HFFc6 (cell line): ENCODE measurements around the gene LHPP. TPM values are rescaled to one million over a fixed set of nuclear protein-coding genes. Genes with fewer than 3 reads are reported as not detected.
A peak's percentile ranks its signal among the peaks of the same experiment; 100 is the strongest.

Source experiments
- DNase-seq: peaks from one replicate; pipeline ENCODE4 v3.0.0-alpha.2; 2018
- H3K27ac Mint-ChIP-seq: 2 replicates; pipeline ENCODE4 v1.8.0; 2020; ENCODE audit warnings: mild to moderate bottlenecking, mixed read lengths
- H3K27me3 Mint-ChIP-seq: 2 replicates; pipeline ENCODE4 v1.8.0; 2021; ENCODE audit warnings: mild to moderate bottlenecking, moderate library complexity, mixed read lengths; ENCODE audit not compliant: insufficient read depth
- H3K36me3 Mint-ChIP-seq: 2 replicates; pipeline ENCODE4 v1.8.0; 2021; ENCODE audit warnings: low read depth, mixed read lengths
- H3K4me1 Mint-ChIP-seq: 2 replicates; pipeline ENCODE4 v1.8.0; 2020; ENCODE audit warnings: low read depth, mixed read lengths
- H3K4me3 Mint-ChIP-seq: 2 replicates; pipeline ENCODE4 v1.8.0; 2020; ENCODE audit warnings: mild to moderate bottlenecking, moderate library complexity, mixed read lengths
- H3K9me3 Mint-ChIP-seq: 2 replicates; pipeline ENCODE4 v1.8.0; 2020; ENCODE audit warnings: mild to moderate bottlenecking, mixed read lengths
- total RNA-seq, 6 experiments: library from RNA; stranded (reverse); fragmentation: NEBNext Ultra II Directional; extraction: Animal tissue kit (Norgen Biotek cat#: 25700); gene quantifications; 2 replicates in 1 of 6; 3 replicates in 5 of 6; pipeline ENCODE4 v1.2.3, GENCODE V29; 2021
- TF ChIP-seq, protein P1 (sequence below): fragments of 200-600 bp; sonication (generic); IDR thresholded peaks from 2 replicates; pipeline ENCODE4 v1.5.0; 2021; ENCODE audit warnings: antibody characterized with exemption, mild to moderate bottlenecking

LHPP gene
- total RNA-seq, 6 experiments from 2014 or later: 12.5 to 17.3 (median 14.0) TPM

DNA sequence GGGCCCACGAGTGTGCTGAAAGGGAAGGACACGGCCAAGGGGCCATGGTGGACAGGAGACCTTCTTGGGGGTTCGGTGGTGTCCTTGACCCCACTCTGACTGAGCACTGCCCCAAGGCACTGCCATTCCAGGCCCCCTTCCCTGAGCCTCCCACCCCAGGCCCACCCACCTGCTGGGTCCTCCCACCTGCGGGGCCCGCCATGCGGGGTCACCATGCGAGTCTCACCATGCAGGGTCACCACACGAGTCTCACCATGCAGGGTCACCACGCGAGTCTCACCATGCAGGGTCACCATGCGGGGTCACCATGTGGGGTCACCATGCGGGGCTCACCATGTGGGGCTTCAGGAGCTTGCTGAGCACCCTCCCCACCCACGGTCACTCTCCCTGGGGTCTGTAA, 76.3 kb downstream of the LHPP start:
- H3K9me3 Mint-ChIP-seq: no peaks in the 10 kb centered on the region
- H3K27ac Mint-ChIP-seq: no peak overlapping the region
- no peaks in the 10 kb centered on the region for H3K4me1 Mint-ChIP-seq
- TF ChIP-seq, protein P1, sequence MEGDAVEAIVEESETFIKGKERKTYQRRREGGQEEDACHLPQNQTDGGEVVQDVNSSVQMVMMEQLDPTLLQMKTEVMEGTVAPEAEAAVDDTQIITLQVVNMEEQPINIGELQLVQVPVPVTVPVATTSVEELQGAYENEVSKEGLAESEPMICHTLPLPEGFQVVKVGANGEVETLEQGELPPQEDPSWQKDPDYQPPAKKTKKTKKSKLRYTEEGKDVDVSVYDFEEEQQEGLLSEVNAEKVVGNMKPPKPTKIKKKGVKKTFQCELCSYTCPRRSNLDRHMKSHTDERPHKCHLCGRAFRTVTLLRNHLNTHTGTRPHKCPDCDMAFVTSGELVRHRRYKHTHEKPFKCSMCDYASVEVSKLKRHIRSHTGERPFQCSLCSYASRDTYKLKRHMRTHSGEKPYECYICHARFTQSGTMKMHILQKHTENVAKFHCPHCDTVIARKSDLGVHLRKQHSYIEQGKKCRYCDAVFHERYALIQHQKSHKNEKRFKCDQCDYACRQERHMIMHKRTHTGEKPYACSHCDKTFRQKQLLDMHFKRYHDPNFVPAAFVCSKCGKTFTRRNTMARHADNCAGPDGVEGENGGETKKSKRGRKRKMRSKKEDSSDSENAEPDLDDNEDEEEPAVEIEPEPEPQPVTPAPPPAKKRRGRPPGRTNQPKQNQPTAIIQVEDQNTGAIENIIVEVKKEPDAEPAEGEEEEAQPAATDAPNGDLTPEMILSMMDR: no peak
- H3K27me3 Mint-ChIP-seq: peaks cover 2% of the 10 kb centered on the region
- H3K4me3 Mint-ChIP-seq: no peak overlapping the region
- no peak for DNase-seq
- no peaks in the 10 kb centered on the region for H3K36me3 Mint-ChIP-seq

DNA sequence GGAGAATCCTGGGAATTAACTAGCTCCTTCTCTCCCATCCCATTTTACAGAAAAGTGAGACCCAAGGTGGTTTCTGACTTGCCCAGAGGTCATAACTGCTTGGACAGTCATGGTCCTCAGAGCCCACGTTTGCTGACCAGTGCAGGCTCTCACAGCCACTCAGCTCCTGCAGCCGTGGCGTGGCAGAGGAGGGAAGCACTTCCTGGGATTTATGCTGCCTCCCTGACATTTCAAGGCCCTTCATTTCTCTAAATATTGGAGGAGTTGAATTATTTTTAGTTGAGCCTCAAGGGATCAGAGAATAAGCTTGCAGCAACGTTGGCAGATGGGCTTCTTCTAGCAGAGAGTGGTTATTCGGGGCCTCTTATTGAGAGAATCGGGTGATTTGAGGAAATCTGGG, 77.1 kb downstream of the LHPP start:
- Mint-ChIP-seq H3K27me3 (peaks cover 2% of the 10 kb centered on the region), H3K9me3 (no peaks in the 10 kb centered on the region), H3K4me1 (no peaks in the 10 kb centered on the region), H3K36me3 (no peaks in the 10 kb centered on the region), H3K4me3 (no peak overlapping the region), H3K27ac (no peak overlapping the region)
- TF ChIP-seq, protein P1: no peak
- DNase-seq: no peak

GRCh38 chr10:124539935-124540641, 78.5 kb downstream of the LHPP start:
- no peak overlapping the region for H3K27ac Mint-ChIP-seq
- TF ChIP-seq, protein P1: peak; percentile 82
- peak; percentile 7 for DNase-seq
- no peaks in the 10 kb centered on the region for H3K4me1 Mint-ChIP-seq
- no peaks in the 10 kb centered on the region for H3K9me3 Mint-ChIP-seq
- H3K36me3 Mint-ChIP-seq: no peaks in the 10 kb centered on the region
- H3K4me3 Mint-ChIP-seq: no peak overlapping the region
- H3K27me3 Mint-ChIP-seq: peaks cover 2% of the 10 kb centered on the region

DNA sequence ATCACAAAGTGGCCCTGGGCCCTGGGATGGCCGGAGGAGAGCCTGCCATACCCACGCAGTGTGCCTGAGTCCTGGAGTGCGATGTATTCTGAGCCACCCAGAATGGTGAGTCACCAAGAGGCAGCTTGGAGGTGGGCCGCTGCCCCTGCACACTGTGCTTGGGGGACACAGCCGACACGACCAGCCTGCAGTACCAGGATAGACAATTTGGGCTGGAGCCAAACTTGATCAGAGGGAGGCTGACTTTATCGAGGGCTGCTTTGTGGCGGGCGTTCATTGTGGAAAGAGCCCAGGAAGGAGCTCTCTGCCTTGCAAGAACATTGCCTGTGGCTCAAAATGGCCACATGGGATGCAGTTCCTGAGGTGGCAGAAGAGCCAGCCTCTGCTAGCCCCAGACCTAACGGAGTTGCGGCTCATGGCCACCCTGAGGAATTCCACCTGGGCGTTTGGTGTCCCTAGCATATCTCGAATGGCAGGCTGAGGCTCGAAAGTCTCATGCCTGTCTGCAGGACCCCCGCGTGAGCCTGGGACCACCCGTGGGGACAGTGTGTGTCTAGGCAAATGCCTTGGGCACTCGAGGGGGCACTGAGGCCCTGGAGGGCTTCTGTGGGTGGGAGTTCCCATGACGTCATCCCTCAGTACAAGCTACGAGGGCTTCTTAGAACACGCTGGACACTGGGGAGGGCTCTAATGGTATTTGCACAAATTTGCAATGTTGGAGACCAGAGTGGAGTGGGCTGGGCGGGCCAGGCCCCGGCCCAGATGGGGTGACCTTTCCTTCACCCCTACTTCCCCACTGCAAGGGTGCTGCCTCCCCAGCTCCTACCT, 79.7 kb downstream of the LHPP start:
- Mint-ChIP-seq H3K27me3 (peaks cover 2% of the 10 kb centered on the region), H3K4me3 (no peak overlapping the region), H3K36me3 (no peaks in the 10 kb centered on the region), H3K4me1 (no peaks in the 10 kb centered on the region), H3K9me3 (no peaks in the 10 kb centered on the region), H3K27ac (no peak overlapping the region)
- DNase-seq: no peak
- TF ChIP-seq, protein P1: no peak

DNA sequence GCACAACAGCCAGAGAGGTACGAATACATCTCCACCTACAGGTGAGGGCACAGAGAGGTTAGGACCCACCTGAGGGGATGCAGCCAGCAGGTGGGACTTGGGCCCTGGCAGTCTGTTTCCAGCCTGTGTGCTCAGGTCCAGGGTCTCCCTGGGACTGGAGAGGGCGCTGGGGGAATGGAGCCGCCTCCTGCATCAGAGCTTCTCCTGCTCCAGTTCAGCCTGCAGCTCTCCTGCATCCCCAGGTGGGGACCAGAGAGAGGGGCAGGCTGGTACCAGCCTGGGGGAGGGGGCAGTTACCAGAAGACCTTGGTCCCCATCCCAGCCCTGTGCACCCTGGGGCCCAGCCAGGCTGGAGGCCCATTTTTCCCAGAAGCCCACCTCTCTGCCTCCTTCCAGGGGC, 80.7 kb downstream of the LHPP start:
- TF ChIP-seq, protein P1: no peak

More for the DNA sequence above, 80.7 kb downstream of the LHPP start:
- H3K27ac Mint-ChIP-seq: no peak overlapping the region
- H3K9me3 Mint-ChIP-seq: no peaks in the 10 kb centered on the region
- no peak overlapping the region for H3K4me3 Mint-ChIP-seq
- no peaks in the 10 kb centered on the region for H3K36me3 Mint-ChIP-seq
- peaks cover 2% of the 10 kb centered on the region for H3K27me3 Mint-ChIP-seq
- DNase-seq: no peak
- no peaks in the 10 kb centered on the region for H3K4me1 Mint-ChIP-seq
